HG03135 (cell line): ENCODE results near the gene SYTL4.
"Not testable (repeated sequence)": the region's sequence is repeated elsewhere in the genome, so short reads cannot be mapped to it uniquely, and the experiment has no call there.

ENCODE experiments used
- ATAC-seq: cut with Tn5 transposase; IDR thresholded peaks from one replicate; pipeline ENCODE4 v1.9.1; 2021; ENCODE audit warnings: mild to moderate bottlenecking, moderate library complexity; ENCODE audit not compliant: unreplicated experiment

The SYTL4 gene

GRCh38 chrX:100731441-100732281 lies at the start of gene SYTL4:
TSS of gene SYTL4 (minus strand) at chrX:100732121. CDS start at chrX:100702037, 30,084 bp downstream.
- no peak for ATAC-seq

GRCh38 chrX:100769439-100769838 lies 37.5 kb upstream of the SYTL4 start:
- not testable (repeated sequence) for ATAC-seq

GRCh38 chrX:100768679-100769338 lies 36.9 kb upstream of the SYTL4 start:
- no peak for ATAC-seq

GRCh38 chrX:100750883-100751282 lies 19.0 kb upstream of the SYTL4 start:
- no peak for ATAC-seq

DNA sequence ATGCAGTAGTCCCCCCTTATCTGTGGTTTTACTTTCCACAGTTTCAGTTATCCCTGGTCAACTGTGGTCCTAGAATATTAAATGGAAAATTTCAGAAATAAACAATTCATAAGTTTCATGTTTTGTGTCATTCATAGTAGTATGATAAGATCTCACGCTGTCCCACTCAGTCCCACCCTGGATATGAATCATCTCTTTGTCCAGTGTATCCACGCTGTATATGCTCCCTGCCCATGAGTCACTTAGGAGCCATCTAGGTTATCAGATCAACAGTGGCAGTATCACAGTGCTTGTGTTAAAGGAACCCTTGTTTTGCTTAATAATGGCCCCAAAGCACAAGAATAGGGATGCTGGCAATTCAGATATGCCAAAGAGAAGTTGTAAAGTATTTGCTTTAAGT lies 16.2 kb upstream of the SYTL4 start:
- no peak for ATAC-seq

DNA sequence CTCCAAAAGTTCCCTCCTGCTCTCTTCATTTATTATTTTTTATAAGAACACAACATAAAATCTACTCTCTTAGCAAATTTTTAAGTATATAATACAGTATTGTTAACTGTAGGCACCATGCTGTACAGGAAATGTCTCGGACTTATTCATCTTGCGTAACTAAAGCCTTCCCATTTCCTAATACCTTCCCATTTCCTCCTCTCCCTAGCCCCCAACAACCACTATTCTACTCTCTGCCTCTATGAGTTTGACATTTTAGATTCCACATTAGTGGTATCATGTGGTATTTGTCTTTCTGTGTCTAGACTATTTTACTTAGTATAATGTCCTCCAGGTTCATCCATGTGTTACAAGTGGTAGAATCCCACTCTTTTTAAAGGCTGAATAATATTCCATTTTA lies 15.8 kb upstream of the SYTL4 start:
- no peak for ATAC-seq

DNA sequence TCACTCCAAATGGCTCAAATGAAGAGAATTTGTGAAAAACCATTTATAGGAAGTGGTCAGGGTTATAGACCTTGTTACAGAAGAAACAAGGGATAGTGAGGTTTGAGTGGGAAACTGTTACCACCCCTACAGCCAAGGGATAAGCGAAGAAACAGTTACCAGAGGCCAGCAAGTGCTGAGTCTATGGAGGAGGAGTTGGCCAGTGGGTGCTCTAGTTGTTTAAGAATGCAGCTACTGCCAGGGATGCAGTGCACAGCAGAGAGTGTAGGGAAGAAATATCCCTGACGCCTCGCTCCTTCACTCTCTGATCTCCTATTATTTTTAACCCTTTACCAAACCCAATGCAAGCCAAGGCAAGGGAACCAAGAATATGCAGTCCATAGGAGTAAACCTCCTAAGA lies 15.2 kb upstream of the SYTL4 start:
- no peak for ATAC-seq

DNA sequence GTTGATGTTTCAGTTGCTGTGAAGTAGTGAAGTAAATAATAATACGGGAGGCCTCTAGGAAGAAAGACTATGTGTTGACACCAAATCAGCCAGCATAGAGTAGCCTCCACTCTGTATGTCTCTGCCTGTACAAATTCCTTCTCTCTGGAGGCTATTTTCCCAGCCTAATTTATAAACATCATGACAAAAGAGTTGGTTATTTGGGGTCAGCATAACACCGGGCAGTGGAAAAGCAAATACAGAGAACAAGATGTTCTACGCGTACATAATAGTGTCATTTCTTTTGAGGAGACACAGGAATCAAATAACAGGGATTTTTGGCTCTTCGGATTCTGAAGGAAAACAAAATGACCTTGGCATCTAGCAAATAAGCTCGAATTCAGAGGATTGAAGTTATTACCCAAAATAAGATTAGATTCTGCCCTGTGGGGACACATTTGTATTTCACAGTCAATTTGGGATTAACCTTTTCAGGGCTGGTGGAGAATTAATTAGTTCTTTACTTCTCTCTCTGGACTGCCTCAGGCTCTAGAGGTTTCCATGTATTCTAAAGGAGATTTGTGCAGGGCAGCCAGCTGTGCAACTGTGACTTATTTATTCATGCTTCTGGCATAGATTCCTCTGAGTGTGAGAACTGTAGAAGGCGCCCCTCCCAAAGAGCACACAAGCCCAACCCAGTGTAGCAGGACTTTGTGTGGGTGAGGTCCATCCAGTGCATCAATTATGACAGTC lies 14.1 kb upstream of the SYTL4 start:
- no peak for ATAC-seq

- no peak for ATAC-seq
Observed at GRCh38 chrX:100745205-100745604, 13.3 kb upstream of the SYTL4 start.

DNA sequence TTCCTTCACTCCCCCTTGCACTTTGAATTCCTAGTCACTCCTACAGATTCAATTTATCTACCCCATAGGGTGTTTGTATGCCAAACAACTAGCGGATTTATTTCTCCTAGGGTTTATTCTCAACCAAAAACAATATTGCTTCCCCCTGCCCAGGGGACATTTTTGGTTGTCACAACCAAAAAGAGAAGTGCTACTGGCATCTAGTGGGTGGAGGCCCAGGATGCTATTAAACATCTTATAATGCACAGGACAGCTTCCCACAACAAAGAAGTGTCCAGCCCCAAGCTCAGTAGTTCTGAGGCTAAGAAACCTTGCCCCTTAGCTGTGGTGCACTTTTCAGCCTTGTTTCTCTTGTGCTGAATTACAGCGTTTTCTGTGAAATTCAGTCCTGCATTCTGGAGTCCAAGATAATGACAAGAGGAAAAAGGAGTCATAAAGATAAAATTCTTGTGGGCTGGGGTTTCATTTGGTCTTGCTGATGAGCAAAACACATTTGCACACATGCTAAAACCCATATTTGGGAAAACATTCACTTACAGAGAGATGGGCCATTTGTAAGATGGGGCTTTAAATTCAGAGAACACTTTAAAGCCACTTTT lies 11.2 kb upstream of the SYTL4 start:
- no peak for ATAC-seq

DNA sequence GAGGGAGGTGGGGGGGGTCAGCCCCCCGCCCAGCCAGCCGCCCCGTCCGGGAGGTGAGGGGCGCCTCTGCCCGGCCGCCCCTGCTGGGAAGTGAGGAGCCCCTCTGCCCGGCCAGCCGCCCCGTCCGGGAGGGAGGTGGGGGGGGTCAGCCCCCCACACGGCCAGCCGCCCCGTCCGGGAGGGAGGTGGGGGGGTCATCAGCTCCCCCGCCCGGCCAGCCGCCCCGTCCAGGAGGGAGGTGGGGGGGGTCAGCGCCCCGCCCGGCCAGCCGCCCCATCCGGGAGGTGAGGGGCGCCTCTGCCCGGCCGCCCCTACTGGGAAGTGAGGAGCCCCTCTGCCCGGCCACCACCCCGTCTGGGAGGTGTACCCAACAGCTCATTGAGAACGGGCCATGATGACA lies 7.9 kb downstream of the SYTL4 start:
- ATAC-seq: not testable (repeated sequence)

GRCh38 chrX:100721328-100721727 lies 10.6 kb downstream of the SYTL4 start:
- no peak for ATAC-seq

GRCh38 chrX:100720301-100720700 lies 11.6 kb downstream of the SYTL4 start:
- ATAC-seq: no peak

DNA sequence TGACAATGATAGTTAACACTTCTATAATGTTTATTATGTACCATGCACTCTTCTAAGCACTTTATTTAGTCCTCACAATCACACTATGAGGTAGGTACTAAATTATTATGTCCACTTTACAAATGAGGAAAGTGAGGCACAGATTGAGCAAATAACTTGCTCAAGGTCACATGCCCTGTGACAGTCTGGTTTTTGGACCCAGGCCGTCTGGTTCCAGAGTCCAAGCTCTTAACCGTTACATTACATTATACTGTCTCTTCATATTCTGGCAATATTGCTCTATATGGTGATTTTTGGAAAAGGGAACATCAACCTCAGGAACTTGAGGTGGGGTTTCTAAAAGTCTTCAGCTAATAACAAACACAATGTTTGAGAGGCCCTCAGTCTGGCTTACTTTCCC lies 12.8 kb downstream of the SYTL4 start:
- ATAC-seq: no peak

DNA sequence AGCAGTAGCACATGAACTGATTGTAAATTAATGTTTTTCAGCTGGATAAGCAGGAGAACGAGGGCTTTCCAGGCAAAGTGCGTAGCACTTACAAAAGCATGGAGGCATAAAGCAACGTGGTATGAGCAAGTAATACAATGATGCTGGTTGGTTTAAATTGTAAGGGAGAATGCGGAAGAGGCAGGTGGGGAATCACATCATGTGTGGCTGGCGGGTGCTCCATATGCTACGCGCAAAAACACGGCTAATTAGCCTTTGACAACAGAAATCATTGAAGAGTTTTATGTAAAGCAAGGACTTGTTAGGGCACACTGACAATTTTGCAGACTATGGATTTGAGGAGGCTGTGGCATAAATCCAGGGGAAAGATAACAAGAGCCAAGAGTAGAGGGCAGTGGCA lies 14.6 kb downstream of the SYTL4 start:
- ATAC-seq: no peak

- ATAC-seq: no peak
Observed at GRCh38 chrX:100710816-100711215, 21.1 kb downstream of the SYTL4 start.

GRCh38 chrX:100704581-100705203 lies 27.2 kb downstream of the SYTL4 start:
- no peak for ATAC-seq

DNA sequence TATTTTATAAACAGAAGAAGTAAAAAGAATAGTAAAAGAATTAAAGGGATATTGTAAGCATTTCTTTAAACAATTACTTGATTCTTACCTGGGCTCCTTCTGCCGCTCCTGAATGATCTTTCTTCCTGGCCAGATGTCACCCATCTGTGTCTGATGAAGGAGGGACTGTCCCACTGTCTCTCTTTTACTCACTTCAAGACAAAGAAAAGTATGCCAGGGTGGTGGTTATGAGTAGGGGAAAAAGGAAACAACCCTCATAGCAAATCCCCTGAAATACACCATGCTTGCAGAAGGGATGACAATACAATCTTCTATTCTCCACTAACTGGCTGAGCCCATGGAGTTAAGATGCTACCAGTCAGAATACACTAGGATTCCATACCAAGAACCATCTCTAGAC lies 31.1 kb downstream of the SYTL4 start:
- no peak for ATAC-seq

GRCh38 chrX:100698551-100698950 lies 33.4 kb downstream of the SYTL4 start:
- ATAC-seq: no peak

DNA sequence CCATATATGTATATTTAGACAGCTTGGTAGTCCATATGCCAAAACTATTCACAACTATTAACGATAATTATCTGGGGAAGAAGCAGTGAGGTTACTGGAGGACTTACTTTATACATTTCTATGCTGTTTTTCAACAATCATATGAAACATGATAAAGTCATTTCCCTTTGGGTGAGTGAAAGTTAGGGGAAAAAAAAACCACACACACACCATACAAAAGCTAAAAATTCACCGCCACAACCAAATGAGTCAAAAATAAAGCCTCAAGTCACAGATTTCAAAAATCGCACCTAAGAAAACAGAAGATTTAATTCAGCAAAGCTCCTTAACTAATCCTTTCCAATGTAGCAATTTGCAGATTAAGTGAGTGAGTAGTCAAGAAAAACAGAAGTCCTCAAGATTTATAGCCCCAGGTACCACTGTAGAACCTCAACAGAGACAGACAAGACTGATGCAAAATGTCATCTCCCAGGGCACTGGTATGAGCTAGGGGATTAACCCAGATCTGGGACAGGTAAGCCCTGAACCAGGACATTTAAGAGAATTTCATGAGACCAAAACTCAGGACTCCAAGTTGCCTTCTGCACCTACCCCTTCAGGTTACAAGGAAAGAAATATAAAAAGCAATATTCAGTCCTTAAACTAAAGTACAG lies 35.1 kb downstream of the SYTL4 start:
- no peak for ATAC-seq
